Heart left ventricle (tissue), 16 donors: ENCODE measurements around the gene ARHGEF6. TPM values are rescaled to one million over a fixed set of nuclear protein-coding genes. Genes with fewer than 3 reads are reported as not detected.

ENCODE experiments used
- ATAC-seq, 4 donors: fragments of 200-7000 bp; cut with Tn5 transposase; one replicate each; pipeline ENCODE4 v1.9.1; 2020 to 2022; ENCODE audit warnings: moderate library complexity in 4 of 4, mild to moderate bottlenecking in 3 of 4, moderate number of reproducible peaks in 1 of 4
- DNase-seq, 5 donors: peaks; one replicate each; pipeline ENCODE4 v3.0.0-alpha.2; 2020
- H3K27ac ChIP-seq, 12 donors: fragments of 200-600 bp; sonication (generic) in 4 of 12; one replicate each; pipeline versions ENCODE4 v1.5.0 to v1.8.0; 2016 to 2022; ENCODE audit warnings: mild to moderate bottlenecking in 2 of 12
- H3K27me3 ChIP-seq, 9 donors: fragments of 200-600 bp; sonication (generic) in 2 of 9; one replicate each; pipeline versions ENCODE4 v1.5.1 to v1.8.0; 2016 to 2022; ENCODE audit warnings: mild to moderate bottlenecking in 3 of 9
- H3K36me3 ChIP-seq, 9 donors: fragments of 200-600 bp; sonication (generic) in 2 of 9; one replicate each; pipeline versions ENCODE4 v1.5.0 to v1.8.0; 2018 to 2022; ENCODE audit warnings: mild to moderate bottlenecking in 2 of 9
- H3K4me1 ChIP-seq, 12 donors: fragments of 200-600 bp; sonication (generic) in 4 of 12; one replicate each; pipeline versions ENCODE4 v1.5.0 to v1.8.0; 2016 to 2022; ENCODE audit warnings: mild to moderate bottlenecking in 3 of 12
- H3K4me3 ChIP-seq, 12 donors: fragments of 200-600 bp; sonication (generic) in 4 of 12; one replicate each; pipeline versions ENCODE4 v1.5.0 to v1.8.0; 2017 to 2022; ENCODE audit warnings: mild to moderate bottlenecking in 9 of 12, moderate library complexity in 4 of 12
- H3K9me3 ChIP-seq, 12 donors: fragments of 200-600 bp; sonication (generic) in 4 of 12; one replicate each; pipeline versions ENCODE4 v1.5.0 to v1.8.0; 2016 to 2022; ENCODE audit warnings: mild to moderate bottlenecking in 1 of 12
- CTCF ChIP-seq, 12 donors: fragments of 200-600 bp; sonication (generic) in 4 of 12; IDR thresholded peaks; one replicate each; pipeline versions ENCODE4 v1.5.0 to v1.8.0; 2018 to 2022; ENCODE audit warnings: antibody characterized with exemption in 12 of 12, mild to moderate bottlenecking in 5 of 12
- POLR2A ChIP-seq, 2 donors: fragments of 450-650 bp; IDR thresholded peaks; one replicate each; pipeline ENCODE4 v1.6.1; 2017; ENCODE audit warnings: antibody characterized with exemption in 2 of 2, mild to moderate bottlenecking in 2 of 2, moderate library complexity in 2 of 2
- WGBS, 4 donors: extraction: QIAGEN DNeasy Blood & Tissue Kit in 2 of 4; methylation state at CpG; one replicate each; pipeline versions ENCODE4 v1.1.5 to v1.1.7; 2013 to 2018; 5-methylcytosine and 5-hydroxymethylcytosine counted together
- intact Hi-C, 10 donors: fragments of 100-400 bp; cut with DNase I; formaldehyde crosslinking; loops; one replicate each; pipeline versions ENCODE4 v1.11.1 to v1.14.2; 2022
- polyA plus RNA-seq, 2 donors: library from polyadenylated mRNA; stranded (reverse); fragments of 200-250 nt; gene quantifications; one replicate each; pipeline ENCODE4 v1.2.3, GENCODE V29; 2013
- total RNA-seq, 9 donors: library from RNA; depleted of rRNA in 2 of 9; stranded (reverse); fragments of >200 nt in 2 of 9; fragmentation: NEBNext Ultra II Directional in 3 of 9; extraction: Animal tissue kit (Norgen Biotek cat#: 25700) in 3 of 9; gene quantifications; one replicate each; pipeline versions ENCODE4 v1.1.0 to v1.2.4, GENCODE V29; 2016 to 2023
- donor health status: ischemic (EF 13 %, LVEDD 7.1; RV severe dilation, severe dysfunction).
- donor health status: healthy with polysubstance abuse.
- donor health status: DM: no; HTN: yes; CAD: no.
- donor health status: DM: no; HTN: no; CAD: no.
- donor health status: ischemic (EF 25% LVEDD 6.9; RV normal size, moderate dysfunction).
- donor health status: ischemic (EF 25% LVEDD 5.7; RV mildly dilated, moderate dysfunction).
- donor health status: healthy.
- donor health status: DM: yes; HTN: yes; CAD: no.
- donor health status: ischemic (EF 35%, LVEDD 5.7; RV mildly dilated, moderate dysfunction).
- donor health status: nonischemic (EF 11% LVEDD 7.7; RV severe dilation, severe dysfunction).
- donor health status: DM: yes; HTN: yes; CAD: no.
- donor health status: PGD.
- donor health status: ischemic (EF 29% LVEDD 5.4; RV normal size, mild dysfunction).
- donor health status: nonischemic (EF 23%, LVEDD 6.1; RV moderate dilation, normal function).

Gene ARHGEF6
- total and polyA plus RNA-seq, 11 donors: 15.2 to 74.7 (median 55.7) TPM

- H3K9me3 ChIP-seq: no peaks in the 10 kb centered on the region
- H3K27ac ChIP-seq: peak overlapping the region in 7 of 12 donors; percentile 5 to 83 (median 48)
- H3K4me3 ChIP-seq: no peak overlapping the region
- 52 to 61% (median 57%) methylated on average over 8 of the region's 8 CpGs for WGBS, 4 donors
- TF ChIP-seq CTCF (IDR thresholded peaks at IDR 0.05) (no peak), POLR2A (IDR thresholded peaks at IDR 0.05) (no peak)
- H3K36me3 ChIP-seq: peaks cover 0 to 42% (median 3%) of the 10 kb centered on the region in 9 donors
- no peaks in the 10 kb centered on the region for H3K27me3 ChIP-seq
- ATAC-seq (peak in 3 of 4 donors; percentile 64 to 76 (median 70)), DNase-seq (no peak)
- intact Hi-C loops: no loop called here
- H3K4me1 ChIP-seq: peaks cover 0 to 67% (median 27%) of the 10 kb centered on the region in 12 donors
Measured at GRCh38 chrX:136747003-136747986, 33.4 kb downstream of the ARHGEF6 start.

- DNase-seq (no peak), ATAC-seq (no peak)
- Histone ChIP-seq H3K27me3 (no peaks in the 10 kb centered on the region), H3K4me1 (peaks cover 0 to 62% (median 24%) of the 10 kb centered on the region in 12 donors), H3K36me3 (peaks cover 0 to 60% (median 12%) of the 10 kb centered on the region in 9 donors), H3K9me3 (no peaks in the 10 kb centered on the region), H3K4me3 (no peak overlapping the region), H3K27ac (peak overlapping the region in 8 of 12 donors; percentile 9 to 83 (median 38))
- intact Hi-C loops: no loop called here
- TF ChIP-seq POLR2A (IDR thresholded peaks at IDR 0.05) (no peak), CTCF (IDR thresholded peaks at IDR 0.05) (no peak)
- 45 to 58% (median 52%) methylated on average over 7 of the region's 7 CpGs for WGBS, 4 donors
Measured at GRCh38 chrX:136745215-136746173, 35.2 kb downstream of the ARHGEF6 start.

- WGBS, 4 donors: 66 to 86% (median 78%) methylated on average over 7 of the region's 7 CpGs
- H3K9me3 ChIP-seq: no peaks in the 10 kb centered on the region
- DNase-seq (no peak), ATAC-seq (no peak)
- H3K4me1 ChIP-seq: peaks cover 0 to 40% (median 18%) of the 10 kb centered on the region in 12 donors
- no peak for TF ChIP-seq CTCF (IDR thresholded peaks at IDR 0.05)
- no peak for TF ChIP-seq POLR2A (IDR thresholded peaks at IDR 0.05)
- intact Hi-C loops: no loop called here
- peaks cover 0 to 73% (median 12%) of the 10 kb centered on the region in 9 donors for H3K36me3 ChIP-seq
- H3K27me3 ChIP-seq: no peaks in the 10 kb centered on the region
- no peak overlapping the region for H3K4me3 ChIP-seq
- H3K27ac ChIP-seq: no peak overlapping the region
Measured at GRCh38 chrX:136742721-136743379, 37.9 kb downstream of the ARHGEF6 start.
